ENCODE measurements around the gene MAP4K1. TPM values are rescaled to one million over a fixed set of nuclear protein-coding genes. Genes with fewer than 3 reads are reported as not detected.
A peak's percentile ranks its signal among the peaks of the same experiment; 100 is the strongest.

The MAP4K1 gene
- 100 to 1,000 TPM; 221 to 228 TPM for total RNA-seq
- polyA plus RNA-seq, result 100 to 1,000 TPM in 2 of 3 donors, 10 to 100 TPM in 1; 85.0 to 113 (median 113) TPM
- total RNA-seq, result 23.7 to 81.2 (median 63.0) reads per million in 6 experiments

DNA sequence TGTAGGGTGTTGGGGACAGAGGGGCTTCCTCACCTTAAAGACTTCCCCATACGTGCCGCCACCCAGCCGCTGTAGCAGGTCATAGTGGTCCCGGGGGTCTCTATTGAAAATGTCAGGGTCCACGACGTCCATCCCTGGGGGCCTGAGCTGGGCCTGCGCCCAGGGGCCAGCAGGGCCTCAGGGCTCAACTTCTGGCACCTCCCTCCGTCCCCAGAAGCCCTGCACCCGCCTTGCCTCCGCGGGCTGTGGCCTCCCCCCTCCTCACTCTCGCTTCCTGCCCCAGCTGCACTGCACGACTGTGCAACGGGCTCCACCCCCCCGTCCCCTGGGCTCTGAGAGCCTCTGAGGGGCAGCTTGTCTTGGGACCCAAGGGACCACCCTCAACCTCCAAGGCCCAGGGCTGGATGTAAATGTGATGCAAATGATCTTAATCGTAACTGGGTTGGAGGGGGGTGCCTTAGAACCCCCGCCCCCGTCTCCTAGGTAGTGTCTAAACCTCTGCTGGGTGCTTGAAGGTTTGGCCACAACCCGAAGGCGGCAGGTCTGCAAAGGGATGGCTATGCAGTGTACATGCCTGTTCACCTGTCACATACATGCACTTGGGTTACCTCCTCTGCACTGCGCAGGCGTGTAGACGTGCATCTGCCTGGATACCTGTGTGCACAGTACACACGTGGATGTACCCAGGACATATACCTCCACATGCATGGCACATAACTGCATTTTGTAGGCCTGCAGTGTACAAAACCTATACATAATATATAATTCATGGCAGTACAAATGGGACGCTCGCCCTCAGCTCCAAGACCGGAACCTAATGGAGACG is at the start of gene MAP4K1:
Gene MAP4K1, minus strand, starts transcription at position 190 of the 826 bp plus-strand sequence. Its CDS starts 58 bp downstream, at position 132.
- H3K27ac Mint-ChIP-seq, result peak within 1 kb of the TSS; percentile 97 to 100 (median 99)
- POLR2A ChIA-PET, result interaction anchor here (0.6 to 2.6 kb wide), 22 partner anchors 8 to 817 kb away, joined by 3 to 18 read pairs (median 6); partner anchors contain the start of genes ACTN4, CATSPERG, ECH1 and FAM98C
- peak within 1 kb of the TSS; percentile 97 to 100 (median 99) for H3K4me3 Mint-ChIP-seq
- H3K27me3 Mint-ChIP-seq, result no peaks in the 10 kb centered on the region
- DNase-seq, result peak; percentile 50 to 83 (median 62)
- no peaks in the 10 kb centered on the region for H3K9me3 Mint-ChIP-seq
- peaks cover 9 to 64% (median 14%) of the 10 kb centered on the region in 3 donors for H3K36me3 Mint-ChIP-seq
- peaks cover 38 to 68% (median 53%) of the 10 kb centered on the region in 4 donors for H3K4me1 Mint-ChIP-seq
- ATAC-seq, result peak; percentile 67 to 71

DNA sequence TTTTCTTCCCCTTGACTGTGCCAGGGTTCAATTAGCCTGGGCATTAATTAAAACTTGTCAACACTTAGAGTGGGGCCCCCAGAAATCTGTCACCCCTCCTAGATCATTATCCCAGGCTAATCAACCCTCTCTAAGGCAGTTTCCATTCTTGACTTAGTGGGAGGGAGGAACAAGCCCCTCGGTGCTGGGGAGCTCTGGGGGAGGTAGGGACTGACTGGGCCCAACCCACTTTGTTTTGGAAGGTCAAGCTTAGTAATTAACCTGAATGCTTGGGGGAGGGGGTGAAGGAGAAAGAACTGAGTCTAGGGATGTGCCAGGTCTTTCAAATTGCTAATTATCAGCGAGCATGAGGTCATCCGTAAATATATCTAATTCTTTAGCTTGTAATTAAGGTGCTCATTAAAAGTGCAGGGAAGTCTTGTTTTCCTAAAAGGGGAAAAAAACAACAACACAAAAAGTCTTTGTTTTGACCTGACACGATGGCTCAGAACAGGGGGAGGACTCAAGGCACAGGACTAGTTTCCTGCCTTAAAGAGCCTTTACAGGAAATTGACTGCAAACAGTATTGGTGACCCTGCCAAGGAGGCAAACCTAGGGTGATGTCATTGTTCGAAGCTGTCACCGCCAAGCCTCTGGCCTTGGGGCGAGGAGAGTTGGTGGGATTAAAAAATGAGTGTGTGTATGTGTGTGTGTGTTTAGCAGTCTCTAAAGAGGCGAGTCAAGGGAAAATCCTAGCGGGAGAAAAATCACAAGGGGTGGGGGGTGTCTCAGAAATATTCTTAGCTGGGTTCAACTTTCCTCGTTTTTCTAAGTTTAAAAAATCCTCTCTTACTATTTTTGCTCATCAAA is 49.1 kb upstream of the MAP4K1 start:
- Mint-ChIP-seq H3K27me3 (peaks cover 10 to 73% (median 27%) of the 10 kb centered on the region in 5 donors), H3K4me3 (peak overlapping the region in 7 of 10 donors; percentile 37 to 87 (median 68)), H3K4me1 (peaks cover 38 to 97% (median 68%) of the 10 kb centered on the region in 4 donors), H3K36me3 (peaks cover 0 to 23% (median 6%) of the 10 kb centered on the region in 3 donors), H3K9me3 (no peaks in the 10 kb centered on the region), H3K27ac (peak overlapping the region in 6 of 10 donors; percentile 30 to 87 (median 78))
- DNase-seq (no peak), ATAC-seq (peak in 1 of 2 donors; percentile 51)
- POLR2A ChIA-PET, result interaction anchor here (0.9 kb wide), 1 partner anchor 10 kb away, joined by 5 read pairs; no protein-coding TSS in a partner anchor

DNA sequence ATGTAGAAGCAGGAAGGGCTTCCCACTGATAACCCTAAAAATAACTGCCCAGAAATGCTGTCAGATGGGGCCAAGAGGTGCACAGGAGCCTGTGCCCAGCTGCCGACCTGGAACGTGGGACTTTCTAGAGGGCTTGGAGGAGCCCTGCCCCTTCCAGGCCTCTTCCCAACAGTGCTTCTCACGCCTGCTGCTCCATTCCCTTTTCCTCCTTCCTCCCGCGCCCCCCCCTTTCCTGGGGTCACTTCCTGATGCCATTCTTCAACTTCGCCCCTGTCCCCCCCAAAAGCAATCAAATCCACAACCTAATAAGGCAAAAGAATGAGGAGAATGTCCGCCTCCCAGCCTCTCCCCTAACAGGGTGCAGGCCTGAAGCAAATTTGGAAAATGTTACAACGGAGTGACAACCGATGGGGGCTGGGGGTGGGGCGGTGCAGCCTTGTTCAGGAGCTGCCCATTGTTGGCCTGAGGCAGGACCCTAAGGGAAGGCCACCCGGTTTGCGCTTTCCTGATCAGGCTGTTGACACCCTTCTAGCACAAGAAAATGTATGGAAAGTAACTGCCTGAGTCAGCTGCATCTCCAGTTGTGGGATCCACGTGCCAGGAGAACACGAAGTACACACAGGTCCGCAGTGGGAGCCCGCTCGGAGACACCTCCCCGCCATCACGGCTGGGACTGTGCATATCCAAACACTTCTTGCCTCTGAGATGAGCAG is 48.4 kb upstream of the MAP4K1 start:
- POLR2A ChIA-PET, result interaction anchor here (0.9 kb wide), 1 partner anchor 9 kb away, joined by 5 read pairs; no protein-coding TSS in a partner anchor
- H3K27me3 Mint-ChIP-seq, result peaks cover 12 to 81% (median 31%) of the 10 kb centered on the region in 5 donors
- no peak for ATAC-seq
- peak overlapping the region in 2 of 10 donors; percentile 9 to 60 for H3K27ac Mint-ChIP-seq
- peaks cover 39 to 89% (median 65%) of the 10 kb centered on the region in 4 donors for H3K4me1 Mint-ChIP-seq
- no peak for DNase-seq
- H3K4me3 Mint-ChIP-seq, result peak overlapping the region in 2 of 10 donors; percentile 10 to 40
- peaks cover 2 to 28% (median 8%) of the 10 kb centered on the region in 3 donors for H3K36me3 Mint-ChIP-seq
- no peaks in the 10 kb centered on the region for H3K9me3 Mint-ChIP-seq

DNA sequence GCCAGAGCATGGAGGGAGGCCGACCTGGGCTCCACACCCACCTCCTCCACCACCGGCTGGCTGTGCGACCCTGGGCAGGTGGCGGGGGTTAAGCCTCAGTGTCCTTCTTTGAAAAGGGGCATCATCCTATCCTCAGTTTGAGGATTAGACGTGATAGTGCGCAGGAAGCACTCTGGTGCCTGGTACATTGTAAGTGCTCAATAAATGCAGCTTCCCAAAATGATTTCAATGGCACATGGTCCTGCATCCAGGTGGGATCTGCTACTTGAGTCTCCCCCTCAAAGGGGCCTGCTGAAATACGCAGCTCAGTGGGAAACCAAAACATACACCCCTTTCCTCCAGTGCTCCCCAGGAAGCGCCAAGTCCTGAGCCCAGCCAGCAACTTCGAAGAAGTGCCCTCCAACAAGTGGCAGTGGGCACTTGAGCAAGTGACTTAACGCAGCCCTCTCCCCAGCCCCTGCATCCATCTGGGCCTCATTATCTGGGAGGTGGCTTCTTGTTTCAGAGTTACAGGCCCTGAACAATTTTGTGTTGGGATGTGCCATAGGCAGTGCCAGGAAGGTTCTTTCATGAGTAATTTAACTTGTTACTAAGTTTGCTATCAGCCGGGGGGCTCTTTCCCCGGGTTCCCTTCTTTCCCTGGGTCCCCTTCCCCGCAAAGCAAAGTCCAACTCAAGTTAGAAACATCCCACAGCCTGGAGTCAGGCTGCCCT is 47.6 kb upstream of the MAP4K1 start:
- H3K27ac Mint-ChIP-seq, result peak overlapping the region in 2 of 10 donors; percentile 23 to 60
- H3K27me3 Mint-ChIP-seq, result peaks cover 13 to 88% (median 37%) of the 10 kb centered on the region in 5 donors
- H3K4me1 Mint-ChIP-seq, result peaks cover 37 to 87% (median 64%) of the 10 kb centered on the region in 4 donors
- ATAC-seq (no peak), DNase-seq (no peak)
- H3K36me3 Mint-ChIP-seq, result peaks cover 5 to 35% (median 11%) of the 10 kb centered on the region in 3 donors
- POLR2A ChIA-PET, result no interaction called here
- H3K4me3 Mint-ChIP-seq, result peak overlapping the region in 1 of 10 donors; percentile 40
- no peaks in the 10 kb centered on the region for H3K9me3 Mint-ChIP-seq

DNA sequence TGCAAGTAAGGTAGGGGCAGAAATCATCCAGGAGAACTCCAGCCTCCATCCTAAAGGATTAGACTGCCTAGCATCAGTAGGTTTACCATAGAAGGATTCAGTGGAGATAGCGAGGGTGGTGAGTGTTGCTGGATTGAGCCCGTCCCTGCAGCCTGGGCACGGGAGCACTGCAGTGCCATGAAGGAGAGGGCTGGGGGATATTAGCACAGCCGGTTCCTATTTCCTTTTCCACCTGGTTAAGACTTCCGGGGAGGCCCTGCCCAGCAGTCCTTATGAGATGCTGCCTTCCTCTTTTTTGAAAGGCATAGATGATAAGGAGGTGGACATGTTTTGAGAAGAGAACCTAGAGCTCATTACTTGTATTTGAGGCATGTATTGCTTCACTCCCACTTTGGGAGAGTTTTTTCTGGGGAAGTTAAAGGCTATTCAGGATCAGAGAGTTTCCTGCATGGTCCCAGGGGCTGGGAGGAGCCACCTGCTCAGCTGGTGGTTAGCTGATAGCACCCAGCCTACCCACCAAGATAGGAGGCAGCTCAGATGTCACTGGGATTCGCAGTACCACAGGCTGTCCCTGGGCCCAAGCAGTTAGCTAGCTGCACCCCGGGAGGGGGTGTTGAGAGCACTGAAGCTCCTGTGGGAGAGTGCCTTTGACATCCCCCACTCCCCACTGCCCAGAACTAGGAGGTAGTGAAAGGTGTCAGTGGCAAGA is 46.9 kb upstream of the MAP4K1 start:
- POLR2A ChIA-PET, result interaction anchor here (1.1 kb wide), 1 partner anchor 12 kb away, joined by 3 read pairs; no protein-coding TSS in a partner anchor
- Mint-ChIP-seq H3K4me3 (peak overlapping the region in 5 of 10 donors; percentile 11 to 70 (median 58)), H3K27me3 (peaks cover 13 to 88% (median 37%) of the 10 kb centered on the region in 5 donors), H3K4me1 (peaks cover 36 to 85% (median 59%) of the 10 kb centered on the region in 4 donors), H3K9me3 (no peaks in the 10 kb centered on the region), H3K36me3 (peaks cover 5 to 32% (median 11%) of the 10 kb centered on the region in 3 donors), H3K27ac (peak overlapping the region in 2 of 10 donors; percentile 55 to 63)
- DNase-seq (no peak), ATAC-seq (no peak)

DNA sequence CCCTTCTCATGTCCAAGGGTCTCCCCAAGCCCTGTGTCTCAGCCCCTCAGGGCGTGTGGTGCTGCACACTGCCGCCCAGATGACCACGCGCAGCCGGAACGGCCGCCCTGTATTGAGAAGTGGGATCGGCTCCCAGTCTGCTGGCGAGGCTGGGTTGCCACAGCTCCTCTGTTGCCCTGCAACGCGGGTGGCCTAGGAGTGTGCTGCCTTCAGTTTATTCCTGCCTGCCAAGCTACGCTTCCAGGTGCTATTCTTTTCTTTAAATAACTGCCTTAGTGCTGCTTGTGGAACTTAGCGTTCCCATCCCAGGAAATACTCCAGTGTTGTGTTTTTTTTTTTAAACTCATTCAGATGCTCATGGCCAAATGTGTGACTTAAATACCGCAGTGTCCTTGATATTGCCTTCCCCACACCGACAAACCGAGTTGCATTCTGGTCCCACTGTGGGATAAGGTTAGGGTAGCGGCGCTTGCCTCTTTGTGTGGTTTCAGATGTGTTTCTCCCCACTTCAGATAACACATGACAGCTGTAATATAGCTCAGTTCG is 46.3 kb upstream of the MAP4K1 start:
- Mint-ChIP-seq H3K4me3 (peak overlapping the region in 5 of 10 donors; percentile 11 to 70 (median 55)), H3K27me3 (peaks cover 13 to 81% (median 37%) of the 10 kb centered on the region in 5 donors), H3K27ac (peak overlapping the region in 2 of 10 donors; percentile 55 to 63), H3K36me3 (peaks cover 5 to 32% (median 11%) of the 10 kb centered on the region in 3 donors), H3K4me1 (peaks cover 30 to 84% (median 53%) of the 10 kb centered on the region in 4 donors), H3K9me3 (no peaks in the 10 kb centered on the region)
- peak in 1 of 2 donors; percentile 69 for ATAC-seq
- DNase-seq, result peak in 1 of 10 donors; percentile 27
- POLR2A ChIA-PET, result interaction anchor here (1.1 kb wide), 1 partner anchor 11 kb away, joined by 3 read pairs; no protein-coding TSS in a partner anchor

DNA sequence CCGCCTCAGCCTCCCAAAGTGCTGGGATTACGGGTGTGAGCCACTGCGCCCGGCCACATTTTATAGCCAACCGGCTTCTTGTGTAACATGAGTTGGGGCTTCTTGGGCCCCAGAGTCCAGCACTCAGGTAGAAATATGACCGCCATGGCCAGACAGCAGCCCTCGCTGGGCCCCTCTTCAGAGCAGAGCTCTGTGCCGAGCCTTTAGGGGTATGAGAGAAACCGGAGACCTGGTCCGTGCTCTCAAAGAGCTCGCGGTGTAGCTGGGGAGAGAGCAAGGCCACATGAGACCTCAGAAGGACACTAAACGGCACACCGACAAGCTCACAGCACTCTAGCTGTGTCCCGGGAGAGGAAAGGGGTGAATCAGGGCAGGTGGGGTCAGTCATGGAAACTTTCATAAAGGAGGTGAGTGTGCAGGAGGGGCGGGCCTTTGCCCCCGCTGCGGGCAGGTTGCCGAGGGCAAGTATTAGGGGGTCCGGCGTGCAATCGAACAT is 45.5 kb upstream of the MAP4K1 start:
- Mint-ChIP-seq H3K27ac (peak overlapping the region in 2 of 10 donors; percentile 40 to 62), H3K9me3 (no peaks in the 10 kb centered on the region), H3K27me3 (peaks cover 13 to 84% (median 40%) of the 10 kb centered on the region in 5 donors), H3K36me3 (peaks cover 5 to 30% (median 10%) of the 10 kb centered on the region in 3 donors), H3K4me3 (peak overlapping the region in 2 of 10 donors; percentile 32 to 58), H3K4me1 (peaks cover 29 to 81% (median 49%) of the 10 kb centered on the region in 4 donors)
- ATAC-seq, result no peak
- POLR2A ChIA-PET, result interaction anchor here (0.6 to 1.3 kb wide), 3 partner anchors 10 to 58 kb away, joined by 3 read pairs; partner anchors contain the start of gene EIF3K
- DNase-seq, result no peak

DNA sequence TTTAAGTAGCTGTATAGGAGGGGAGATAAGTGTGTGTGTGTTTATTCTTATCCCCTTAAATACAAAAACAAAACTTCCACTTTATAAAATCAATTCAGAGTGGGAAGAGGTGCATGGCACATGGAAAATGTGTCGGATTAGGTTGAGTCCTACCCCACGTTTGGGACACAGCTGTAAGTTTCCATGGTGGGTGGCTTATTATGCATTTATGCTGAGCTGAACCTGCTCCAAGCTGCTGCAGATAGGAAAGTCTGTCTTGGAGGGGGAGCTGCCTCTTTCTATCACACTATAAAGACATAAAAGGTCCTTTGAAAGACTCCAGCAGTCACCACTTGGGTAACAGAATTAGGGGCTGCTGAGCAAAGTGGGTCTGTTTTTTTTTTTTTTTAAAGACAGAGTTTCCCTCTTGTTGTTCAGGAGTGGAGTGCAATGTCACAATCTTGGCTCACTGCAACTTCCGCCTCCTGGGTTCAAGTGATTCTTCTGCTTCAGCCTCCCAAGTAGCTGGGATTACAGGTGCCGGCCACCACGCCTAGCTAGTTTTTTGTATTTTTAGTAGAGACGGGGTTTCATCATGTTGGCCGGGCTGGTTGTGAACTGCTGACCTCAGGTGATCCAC is 44.9 kb upstream of the MAP4K1 start:
- Mint-ChIP-seq H3K36me3 (peaks cover 5 to 30% (median 9%) of the 10 kb centered on the region in 3 donors), H3K4me1 (peaks cover 28 to 81% (median 52%) of the 10 kb centered on the region in 4 donors), H3K27me3 (peaks cover 13 to 84% (median 45%) of the 10 kb centered on the region in 5 donors), H3K9me3 (no peaks in the 10 kb centered on the region), H3K4me3 (no peak overlapping the region), H3K27ac (peak overlapping the region in 2 of 10 donors; percentile 16 to 25)
- no peak for ATAC-seq
- POLR2A ChIA-PET, result interaction anchor here (0.7 to 1.3 kb wide), 2 partner anchors 44 to 244 kb away, joined by 3 read pairs; partner anchors contain the start of gene EIF3K
- no peak for DNase-seq

DNA sequence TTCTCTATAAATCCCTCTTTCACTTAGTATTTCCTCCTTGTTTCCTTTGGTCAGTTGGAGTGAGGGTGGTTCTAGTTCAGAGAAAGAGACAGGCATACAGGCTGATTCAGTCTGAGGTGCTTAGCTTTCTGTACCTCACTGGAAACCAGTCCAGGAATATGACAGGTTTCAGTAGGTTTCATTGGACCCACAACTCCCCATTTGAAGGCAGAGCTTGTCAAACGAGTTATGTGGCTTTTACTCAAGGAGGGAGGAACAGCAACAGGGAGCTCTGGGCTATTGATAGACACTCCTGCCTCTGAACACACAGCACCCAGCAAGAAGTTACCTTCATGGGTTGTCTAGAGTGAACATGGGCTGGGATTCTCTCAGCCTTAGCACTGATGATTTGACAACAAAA is 44.2 kb upstream of the MAP4K1 start:
- Mint-ChIP-seq H3K27ac (peak overlapping the region in 2 of 10 donors; percentile 16 to 36), H3K36me3 (peaks cover 5 to 30% (median 8%) of the 10 kb centered on the region in 3 donors), H3K9me3 (no peaks in the 10 kb centered on the region), H3K27me3 (peaks cover 13 to 85% (median 46%) of the 10 kb centered on the region in 5 donors), H3K4me3 (no peak overlapping the region), H3K4me1 (peaks cover 28 to 81% (median 54%) of the 10 kb centered on the region in 4 donors)
- ATAC-seq (no peak), DNase-seq (no peak)
- POLR2A ChIA-PET, result interaction anchor here (0.7 to 1.3 kb wide), 2 partner anchors 43 to 243 kb away, joined by 3 read pairs; partner anchors contain the start of gene EIF3K

Data from naive thymus-derived CD8-positive, alpha-beta T cell (primary cell).